Cardiac muscle cell (in vitro differentiated cells and primary cell): ENCODE results near the gene MXD4. TPM values are rescaled to one million over a fixed set of nuclear protein-coding genes. Genes with fewer than 3 reads are reported as not detected.

Experiments used
- DNase-seq, 2 donors: peaks; one replicate each; pipeline versions ENCODE4 v3.0.0 to v3.0.0-alpha.2; 2010 to 2017; ENCODE audit warnings: low read depth in 1 of 2, low spot score in 1 of 2
- H3K27ac ChIP-seq: fragments of 200-600 bp; sonication (generic); 2 replicates; pipeline ENCODE4 v1.5.1; 2016
- H3K27me3 ChIP-seq: fragments of 200-600 bp; sonication (generic); 2 replicates; pipeline ENCODE4 v1.6.0; 2016; ENCODE audit warnings: control low read depth
- H3K36me3 ChIP-seq: fragments of 200-600 bp; sonication (generic); 2 replicates; pipeline ENCODE4 v1.5.1; 2016; ENCODE audit warnings: control low read depth
- H3K4me1 ChIP-seq: fragments of 200-600 bp; sonication (generic); 2 replicates; pipeline ENCODE4 v1.8.1; 2017; ENCODE audit warnings: low read depth, mild to moderate bottlenecking, mixed run types
- H3K4me3 ChIP-seq: fragments of 200-600 bp; sonication (generic); 2 replicates; pipeline ENCODE4 v1.5.1; 2016; ENCODE audit warnings: mild to moderate bottlenecking
- H3K9me3 ChIP-seq: fragments of 200-600 bp; sonication (generic); 2 replicates; pipeline ENCODE4 v1.5.1; 2017; ENCODE audit warnings: low read depth, mild to moderate bottlenecking, control low read depth
- polyA plus RNA-seq: library from polyadenylated mRNA; unstranded; fragments of >200 nt; fragmentation: Nextera tagmentation; extraction: Ambion mirVana; gene quantifications from 2 replicates; pipeline ENCODE4 v1.2.1, GENCODE V29; 2016
- total RNA-seq: library from RNA; depleted of rRNA; stranded (reverse); fragments of >200 nt; gene quantifications from 2 replicates; pipeline ENCODE4 v1.2.3, GENCODE V29; 2016
- TF ChIP-seq, protein P1 (sequence below): IDR thresholded peaks from 2 replicates; pipeline ENCODE4 v1.5.1; 2012; ENCODE audit warnings: low read depth, mild to moderate bottlenecking, low read length

MXD4 gene
- total and polyA plus RNA-seq, 2 experiments from 2014 or later: 45.5 to 64.0 TPM

DNA sequence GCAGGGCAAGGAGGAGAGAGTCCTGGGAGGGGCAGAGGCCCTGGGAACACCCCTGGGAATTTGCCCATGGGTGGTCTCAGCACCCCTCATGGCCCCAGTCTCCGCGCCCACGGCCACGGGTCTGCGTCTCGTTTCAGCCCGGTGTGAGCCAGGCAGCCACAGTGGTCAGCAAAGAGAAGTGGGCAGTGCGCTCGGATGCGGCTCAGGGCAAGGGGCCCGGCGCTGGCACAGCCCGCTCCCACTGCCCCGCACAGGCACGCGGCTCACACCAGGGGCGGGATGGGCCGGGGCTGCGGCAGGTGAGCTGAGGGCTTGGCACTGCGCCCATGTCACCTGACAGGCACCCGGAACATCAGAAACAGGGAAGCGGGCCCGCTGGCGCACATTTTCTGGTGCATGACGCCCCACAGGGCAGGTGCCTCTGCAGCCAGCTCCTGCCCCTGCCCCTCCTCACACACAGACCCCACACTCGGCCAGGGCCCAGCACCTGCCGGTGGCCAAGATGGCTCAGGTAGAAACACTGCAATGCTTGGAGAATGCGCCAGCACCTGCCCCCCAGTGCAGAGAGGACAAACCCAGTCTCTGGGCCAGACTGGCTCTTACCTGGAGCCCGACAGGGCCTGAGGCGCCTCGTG lies 41.9 kb upstream of the MXD4 start:
- Histone ChIP-seq H3K4me1 (no peaks in the 10 kb centered on the region), H3K27ac (no peak overlapping the region), H3K36me3 (no peaks in the 10 kb centered on the region), H3K27me3 (no peaks in the 10 kb centered on the region), H3K9me3 (no peaks in the 10 kb centered on the region), H3K4me3 (no peak overlapping the region)
- DNase-seq: no peak
- TF ChIP-seq, protein P1, sequence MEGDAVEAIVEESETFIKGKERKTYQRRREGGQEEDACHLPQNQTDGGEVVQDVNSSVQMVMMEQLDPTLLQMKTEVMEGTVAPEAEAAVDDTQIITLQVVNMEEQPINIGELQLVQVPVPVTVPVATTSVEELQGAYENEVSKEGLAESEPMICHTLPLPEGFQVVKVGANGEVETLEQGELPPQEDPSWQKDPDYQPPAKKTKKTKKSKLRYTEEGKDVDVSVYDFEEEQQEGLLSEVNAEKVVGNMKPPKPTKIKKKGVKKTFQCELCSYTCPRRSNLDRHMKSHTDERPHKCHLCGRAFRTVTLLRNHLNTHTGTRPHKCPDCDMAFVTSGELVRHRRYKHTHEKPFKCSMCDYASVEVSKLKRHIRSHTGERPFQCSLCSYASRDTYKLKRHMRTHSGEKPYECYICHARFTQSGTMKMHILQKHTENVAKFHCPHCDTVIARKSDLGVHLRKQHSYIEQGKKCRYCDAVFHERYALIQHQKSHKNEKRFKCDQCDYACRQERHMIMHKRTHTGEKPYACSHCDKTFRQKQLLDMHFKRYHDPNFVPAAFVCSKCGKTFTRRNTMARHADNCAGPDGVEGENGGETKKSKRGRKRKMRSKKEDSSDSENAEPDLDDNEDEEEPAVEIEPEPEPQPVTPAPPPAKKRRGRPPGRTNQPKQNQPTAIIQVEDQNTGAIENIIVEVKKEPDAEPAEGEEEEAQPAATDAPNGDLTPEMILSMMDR: no peak

DNA sequence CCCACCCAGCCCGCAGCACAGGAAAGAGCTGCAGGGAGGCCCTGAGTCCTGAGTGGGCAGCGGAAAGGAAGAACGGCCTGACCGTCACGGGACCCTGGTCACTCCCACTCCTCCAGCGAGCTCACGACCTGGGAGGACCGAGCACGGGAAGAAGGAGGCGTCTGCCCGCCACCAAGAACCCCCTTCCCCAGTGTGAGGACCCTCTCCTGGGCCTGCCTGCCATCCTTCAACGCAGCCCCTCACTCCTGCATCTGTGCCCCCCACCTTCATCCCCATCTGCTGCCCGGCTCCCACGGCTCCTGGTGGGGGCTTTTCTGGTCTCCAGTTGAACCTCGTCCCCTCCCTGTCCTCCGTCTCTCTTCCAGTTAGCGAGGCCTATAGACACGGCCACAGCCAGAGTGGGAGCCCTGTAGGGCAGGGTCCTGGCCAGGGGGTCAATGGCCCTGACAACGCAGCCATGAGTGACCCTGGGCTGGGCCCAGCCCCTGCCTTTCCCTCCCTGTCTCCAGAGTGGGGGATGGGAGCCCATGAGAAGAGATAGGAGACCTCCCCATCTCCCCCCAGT lies 41.3 kb upstream of the MXD4 start:
- Histone ChIP-seq H3K27ac (no peak overlapping the region), H3K4me3 (no peak overlapping the region), H3K36me3 (no peaks in the 10 kb centered on the region), H3K4me1 (no peaks in the 10 kb centered on the region), H3K9me3 (no peaks in the 10 kb centered on the region), H3K27me3 (no peaks in the 10 kb centered on the region)
- TF ChIP-seq, protein P1: no peak
- no peak for DNase-seq

DNA sequence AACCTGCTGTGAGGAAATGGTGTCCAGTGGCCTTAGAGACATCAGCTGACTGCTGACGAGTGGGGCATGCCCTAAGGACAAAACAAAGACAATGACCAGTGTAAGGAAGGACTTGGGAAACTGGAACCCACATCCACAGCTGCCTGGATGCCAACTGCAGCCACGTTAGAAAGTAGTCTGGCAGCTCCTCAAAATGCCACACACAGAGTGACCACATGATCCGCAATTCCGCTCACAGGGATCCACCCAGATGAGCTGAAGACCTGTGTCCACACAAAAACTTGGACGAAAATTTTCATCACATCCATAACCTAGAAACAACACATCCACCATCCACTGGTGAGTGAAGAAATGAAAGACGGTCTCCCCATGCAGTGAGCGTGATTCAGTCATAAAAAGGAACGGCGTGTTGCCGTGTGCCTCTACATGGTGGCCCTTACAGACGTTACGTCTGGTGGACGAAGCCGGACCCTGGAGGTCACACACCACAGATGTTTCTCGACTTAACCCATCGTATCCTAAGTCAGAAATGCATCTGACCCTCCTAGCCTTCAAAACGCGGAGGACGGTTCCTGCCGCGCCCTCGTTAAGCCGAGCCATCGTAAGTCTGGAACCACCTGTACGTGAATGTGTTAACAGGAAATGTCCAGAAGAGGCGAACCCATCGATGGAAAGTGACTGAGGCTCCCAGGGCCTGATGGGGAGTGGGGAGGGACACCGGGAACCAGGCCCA lies 40.6 kb upstream of the MXD4 start:
- no peak for DNase-seq
- Histone ChIP-seq H3K36me3 (no peaks in the 10 kb centered on the region), H3K4me3 (no peak overlapping the region), H3K27ac (no peak overlapping the region), H3K9me3 (no peaks in the 10 kb centered on the region), H3K4me1 (no peaks in the 10 kb centered on the region), H3K27me3 (no peaks in the 10 kb centered on the region)
- TF ChIP-seq, protein P1: no peak

DNA sequence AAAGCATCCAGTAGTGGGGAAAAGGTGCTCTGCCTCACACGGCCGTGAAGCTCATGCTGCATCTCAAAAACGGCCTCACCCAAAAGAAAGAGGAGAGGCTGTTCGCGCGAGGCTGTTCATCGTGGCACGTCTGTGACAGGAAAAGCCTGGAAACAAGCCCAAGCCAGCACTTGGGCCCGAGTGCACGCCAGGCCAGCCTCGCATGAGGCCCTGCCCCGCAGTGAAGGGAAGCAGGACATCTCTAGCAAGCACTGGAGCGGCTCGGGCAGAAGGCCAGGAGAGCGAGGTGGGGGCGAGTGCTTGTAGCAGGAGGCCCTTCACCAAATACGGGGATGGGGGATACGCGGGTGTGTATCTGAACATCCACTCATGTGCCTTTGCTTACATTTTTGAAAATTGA lies 39.9 kb upstream of the MXD4 start:
- no peak overlapping the region for H3K27ac ChIP-seq
- no peaks in the 10 kb centered on the region for H3K9me3 ChIP-seq
- H3K27me3 ChIP-seq: no peaks in the 10 kb centered on the region
- TF ChIP-seq, protein P1: no peak
- no peak overlapping the region for H3K4me3 ChIP-seq
- no peaks in the 10 kb centered on the region for H3K36me3 ChIP-seq
- no peak for DNase-seq
- peaks cover 3% of the 10 kb centered on the region for H3K4me1 ChIP-seq

DNA sequence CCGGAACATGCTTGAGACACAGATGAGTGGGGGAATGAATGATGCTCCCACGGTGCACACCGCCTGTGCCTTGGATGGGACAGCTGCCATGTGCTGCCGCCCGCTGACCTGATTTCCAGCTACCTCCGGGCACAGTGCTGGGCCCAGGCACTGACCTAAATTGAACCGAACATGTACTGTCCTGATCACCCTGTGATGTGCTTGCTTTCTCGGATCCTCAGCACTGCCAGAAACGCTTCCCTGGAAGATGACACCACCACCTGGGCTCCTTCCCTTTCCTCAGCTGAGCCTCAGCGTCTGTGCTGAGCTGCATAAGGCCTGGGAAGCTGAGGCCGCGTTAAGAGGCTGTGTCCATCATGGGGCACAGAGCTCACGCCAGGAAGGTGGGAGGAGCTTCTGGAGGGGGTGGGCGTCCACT lies 39.3 kb upstream of the MXD4 start:
- H3K9me3 ChIP-seq: no peaks in the 10 kb centered on the region
- no peaks in the 10 kb centered on the region for H3K27me3 ChIP-seq
- no peaks in the 10 kb centered on the region for H3K36me3 ChIP-seq
- no peak overlapping the region for H3K27ac ChIP-seq
- H3K4me3 ChIP-seq: no peak overlapping the region
- DNase-seq: no peak
- H3K4me1 ChIP-seq: peaks cover 9% of the 10 kb centered on the region
- TF ChIP-seq, protein P1: no peak
